ENCODE measurements around the gene ABCG1. TPM values are rescaled to one million over a fixed set of nuclear protein-coding genes. Genes with fewer than 3 reads are reported as not detected.
"Not testable (repeated sequence)": the region's sequence is repeated elsewhere in the genome, so short reads cannot be mapped to it uniquely, and the experiment has no call there.

ABCG1 gene
- total RNA-seq, 1 donor from 2014 or later = 1.9 TPM

GRCh38 chr21:42179316-42179715 lies 39.6 kb upstream of the ABCG1 start:
- H3K4me1 ChIP-seq = peaks cover 7% of the 10 kb centered on the region
- no peaks in the 10 kb centered on the region for H3K9me3 ChIP-seq (ENCODE audit: low read depth)
- H3K27me3 ChIP-seq = no peaks in the 10 kb centered on the region
- no peaks in the 10 kb centered on the region for H3K79me2 ChIP-seq (ENCODE audit: low read depth)
- peak; percentile 74 for DNase-seq (ENCODE audit: low spot score)
- H3K9ac ChIP-seq = no peak overlapping the region
- H3K27ac ChIP-seq = no peak overlapping the region
- no peak overlapping the region for H2AFZ ChIP-seq (replicated peaks)
- H3F3A ChIP-seq (ENCODE audit: low read depth) = peaks cover 8% of the 10 kb centered on the region
- no peak overlapping the region for H3K4me3 ChIP-seq
- no peaks in the 10 kb centered on the region for H3K36me3 Mint-ChIP-seq
- H3K27ac Mint-ChIP-seq = peak overlapping the region; percentile 44
- H3K9me3 Mint-ChIP-seq = no peaks in the 10 kb centered on the region
- H3K27me3 Mint-ChIP-seq (ENCODE audit: insufficient read depth, low read depth) = no peaks in the 10 kb centered on the region
- peaks cover 5% of the 10 kb centered on the region for H3K4me1 Mint-ChIP-seq
- no peaks in the 10 kb centered on the region for H4K20me1 ChIP-seq (ENCODE audit: low read depth)
- H3K36me3 ChIP-seq = no peaks in the 10 kb centered on the region
- TF ChIP-seq EZH2phosphoT487 (IDR thresholded peaks at IDR 0.05) (no peak), EZH2 (IDR thresholded peaks at IDR 0.05) (no peak)
- TF ChIP-seq, protein P1, sequence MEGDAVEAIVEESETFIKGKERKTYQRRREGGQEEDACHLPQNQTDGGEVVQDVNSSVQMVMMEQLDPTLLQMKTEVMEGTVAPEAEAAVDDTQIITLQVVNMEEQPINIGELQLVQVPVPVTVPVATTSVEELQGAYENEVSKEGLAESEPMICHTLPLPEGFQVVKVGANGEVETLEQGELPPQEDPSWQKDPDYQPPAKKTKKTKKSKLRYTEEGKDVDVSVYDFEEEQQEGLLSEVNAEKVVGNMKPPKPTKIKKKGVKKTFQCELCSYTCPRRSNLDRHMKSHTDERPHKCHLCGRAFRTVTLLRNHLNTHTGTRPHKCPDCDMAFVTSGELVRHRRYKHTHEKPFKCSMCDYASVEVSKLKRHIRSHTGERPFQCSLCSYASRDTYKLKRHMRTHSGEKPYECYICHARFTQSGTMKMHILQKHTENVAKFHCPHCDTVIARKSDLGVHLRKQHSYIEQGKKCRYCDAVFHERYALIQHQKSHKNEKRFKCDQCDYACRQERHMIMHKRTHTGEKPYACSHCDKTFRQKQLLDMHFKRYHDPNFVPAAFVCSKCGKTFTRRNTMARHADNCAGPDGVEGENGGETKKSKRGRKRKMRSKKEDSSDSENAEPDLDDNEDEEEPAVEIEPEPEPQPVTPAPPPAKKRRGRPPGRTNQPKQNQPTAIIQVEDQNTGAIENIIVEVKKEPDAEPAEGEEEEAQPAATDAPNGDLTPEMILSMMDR (IDR thresholded peaks at IDR 0.05) = no peak
- peak overlapping the region; percentile 57 for H3K4me2 ChIP-seq
- H3K4me3 Mint-ChIP-seq = no peak overlapping the region

- not testable (repeated sequence) for H3K27ac Mint-ChIP-seq; H4K20me1 ChIP-seq (ENCODE audit: low read depth); H3K4me1 ChIP-seq; H3K36me3 Mint-ChIP-seq; H3K27ac ChIP-seq; H3K4me3 ChIP-seq; H3F3A ChIP-seq (ENCODE audit: low read depth); H3K36me3 ChIP-seq; H3K27me3 Mint-ChIP-seq (ENCODE audit: insufficient read depth, low read depth); H3K9ac ChIP-seq; H3K9me3 Mint-ChIP-seq; H3K79me2 ChIP-seq (ENCODE audit: low read depth); DNase-seq (ENCODE audit: low spot score); H3K4me1 Mint-ChIP-seq; H3K4me3 Mint-ChIP-seq; H3K27me3 ChIP-seq; H3K4me2 ChIP-seq; H3K9me3 ChIP-seq (ENCODE audit: low read depth); H2AFZ ChIP-seq (replicated peaks)
Measured at GRCh38 chr21:42180001-42180400, 38.9 kb upstream of the ABCG1 start.

GRCh38 chr21:42182713-42183371 lies 36.1 kb upstream of the ABCG1 start:
- H3K4me2 ChIP-seq = no peak overlapping the region
- no peak for DNase-seq (ENCODE audit: low spot score)
- H3K27me3 Mint-ChIP-seq (ENCODE audit: insufficient read depth, low read depth) = peaks cover 4% of the 10 kb centered on the region
- no peaks in the 10 kb centered on the region for H3K79me2 ChIP-seq (ENCODE audit: low read depth)
- H3F3A ChIP-seq (ENCODE audit: low read depth) = peaks cover 8% of the 10 kb centered on the region
- H3K4me3 ChIP-seq = no peak overlapping the region
- no peak overlapping the region for H3K4me3 Mint-ChIP-seq
- H3K9me3 Mint-ChIP-seq = peaks cover 2% of the 10 kb centered on the region
- peaks cover 5% of the 10 kb centered on the region for H3K4me1 Mint-ChIP-seq
- H4K20me1 ChIP-seq (ENCODE audit: low read depth) = no peaks in the 10 kb centered on the region
- no peaks in the 10 kb centered on the region for H3K9me3 ChIP-seq (ENCODE audit: low read depth)
- TF ChIP-seq EZH2phosphoT487 (IDR thresholded peaks at IDR 0.05) (no peak), EZH2 (IDR thresholded peaks at IDR 0.05) (no peak)
- TF ChIP-seq, protein P1 (IDR thresholded peaks at IDR 0.05) = no peak
- no peak overlapping the region for H3K27ac Mint-ChIP-seq
- no peak overlapping the region for H3K9ac ChIP-seq
- no peak overlapping the region for H2AFZ ChIP-seq (replicated peaks)
- no peak overlapping the region for H3K27ac ChIP-seq
- H3K36me3 Mint-ChIP-seq = no peaks in the 10 kb centered on the region
- H3K27me3 ChIP-seq = no peaks in the 10 kb centered on the region
- peaks cover 7% of the 10 kb centered on the region for H3K4me1 ChIP-seq
- H3K36me3 ChIP-seq = no peaks in the 10 kb centered on the region

DNA sequence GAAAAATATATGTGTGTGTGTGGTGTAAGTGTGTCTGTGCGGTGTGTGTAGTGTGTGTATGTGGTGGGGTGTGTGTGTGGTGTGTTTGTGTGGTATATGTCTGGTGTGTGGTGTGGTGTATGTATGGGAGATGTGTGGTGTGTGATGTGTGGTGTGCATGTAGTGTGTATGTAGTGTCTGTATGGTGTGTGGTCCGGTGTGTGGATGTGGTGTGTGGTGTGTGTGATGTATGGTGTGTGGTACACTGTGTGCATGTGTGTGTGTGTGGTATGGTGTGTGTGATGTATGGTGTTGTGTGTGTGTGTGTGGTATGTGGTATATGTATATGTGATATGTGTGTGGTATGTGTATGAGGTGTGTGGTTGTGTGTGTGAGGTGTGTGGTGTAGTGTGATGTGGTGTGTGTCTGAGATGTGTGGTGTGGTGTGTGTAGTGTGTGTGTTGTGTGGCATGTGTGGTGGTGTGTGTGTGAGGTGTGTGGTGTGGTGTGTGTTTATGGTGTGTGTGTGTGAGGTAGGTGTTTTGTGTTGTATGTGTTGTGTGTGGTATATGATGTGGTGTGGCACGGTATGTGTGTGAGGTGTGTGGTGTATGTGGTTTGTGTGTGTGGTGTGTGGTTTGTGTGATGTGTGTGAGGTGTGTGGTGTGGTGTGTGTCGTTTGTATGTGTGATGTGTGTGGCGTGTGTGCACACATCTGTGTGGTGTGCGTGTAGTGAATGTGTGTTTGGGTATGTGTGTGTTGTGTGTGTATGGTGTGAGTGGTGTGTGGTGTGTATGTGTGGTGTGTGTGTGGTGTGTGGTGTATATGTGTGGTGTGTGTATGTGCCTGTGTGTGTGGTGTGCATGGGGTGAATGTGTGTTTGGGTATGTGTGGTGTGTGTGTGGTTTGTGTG lies 35.3 kb upstream of the ABCG1 start:
- H3K4me1 ChIP-seq = peaks cover 5% of the 10 kb centered on the region
- no peak overlapping the region for H3K9ac ChIP-seq
- no peaks in the 10 kb centered on the region for H3K9me3 ChIP-seq (ENCODE audit: low read depth)
- Mint-ChIP-seq H3K27me3 (ENCODE audit: insufficient read depth, low read depth) (peaks cover 4% of the 10 kb centered on the region), H3K27ac (no peak overlapping the region), H3K9me3 (peaks cover 2% of the 10 kb centered on the region), H3K4me1 (peaks cover 5% of the 10 kb centered on the region), H3K4me3 (no peak overlapping the region), H3K36me3 (no peaks in the 10 kb centered on the region)
- no peaks in the 10 kb centered on the region for H3K79me2 ChIP-seq (ENCODE audit: low read depth)
- no peaks in the 10 kb centered on the region for H3K27me3 ChIP-seq
- no peak overlapping the region for H3K27ac ChIP-seq
- H3K4me2 ChIP-seq = no peak overlapping the region
- H4K20me1 ChIP-seq (ENCODE audit: low read depth) = no peaks in the 10 kb centered on the region
- peaks cover 8% of the 10 kb centered on the region for H3F3A ChIP-seq (ENCODE audit: low read depth)
- no peak overlapping the region for H2AFZ ChIP-seq (replicated peaks)
- H3K36me3 ChIP-seq = no peaks in the 10 kb centered on the region
- no peak for DNase-seq (ENCODE audit: low spot score)
- no peak for TF ChIP-seq EZH2phosphoT487 (IDR thresholded peaks at IDR 0.05)
- no peak for TF ChIP-seq EZH2 (IDR thresholded peaks at IDR 0.05)
- TF ChIP-seq, protein P1 (IDR thresholded peaks at IDR 0.05) = no peak
- H3K4me3 ChIP-seq = no peak overlapping the region
